ENCODE results near the gene CYP4F22. TPM values are rescaled to one million over a fixed set of nuclear protein-coding genes. Genes with fewer than 3 reads are reported as not detected.

The CYP4F22 gene
- total RNA-seq, 1 experiment from 2014 or later = not detected

DNA sequence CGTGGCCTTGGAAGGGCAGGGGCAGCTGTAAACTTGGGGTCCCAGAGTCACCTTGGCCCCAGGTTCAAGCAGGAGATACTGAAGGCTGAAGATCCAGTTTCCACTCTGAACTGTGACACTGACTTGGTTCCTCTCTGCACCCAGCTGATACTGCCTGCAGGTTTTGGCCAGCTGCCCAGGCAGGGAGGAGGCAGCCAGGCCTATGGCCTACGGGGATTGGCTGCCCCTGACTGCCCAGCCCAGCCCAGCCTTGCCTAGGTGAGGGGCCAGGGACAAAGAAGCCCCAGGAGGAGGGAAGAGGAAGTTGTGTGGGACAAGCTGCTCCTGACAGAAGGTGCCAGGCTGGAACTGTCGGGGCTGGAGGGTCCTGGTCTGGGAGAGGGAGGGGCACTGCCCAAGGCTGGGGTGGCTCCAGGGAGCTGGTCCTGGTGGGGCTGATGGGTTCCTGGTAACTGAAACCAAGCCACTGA, 55.0 kb downstream of the CYP4F22 start:
- DNase-seq = no peak
- no peaks in the 10 kb centered on the region for H3K4me1 Mint-ChIP-seq (ENCODE audit: low read depth, unreplicated experiment)
- CTCF ChIA-PET = no interaction called here
- H3K4me3 ChIP-seq (ENCODE audit: low read depth, low read length) = no peak overlapping the region
- H3K36me3 Mint-ChIP-seq (ENCODE audit: insufficient read depth, unreplicated experiment) = no peaks in the 10 kb centered on the region
- no peaks in the 10 kb centered on the region for H3K4me1 ChIP-seq
- no peak overlapping the region for H3K4me3 Mint-ChIP-seq (ENCODE audit: unreplicated experiment)
- peaks cover 11% of the 10 kb centered on the region for H3K27me3 Mint-ChIP-seq (ENCODE audit: insufficient read depth, unreplicated experiment)
- no TSS peak for BruUV-seq (replicated peaks)
- TF ChIP-seq, protein P1, sequence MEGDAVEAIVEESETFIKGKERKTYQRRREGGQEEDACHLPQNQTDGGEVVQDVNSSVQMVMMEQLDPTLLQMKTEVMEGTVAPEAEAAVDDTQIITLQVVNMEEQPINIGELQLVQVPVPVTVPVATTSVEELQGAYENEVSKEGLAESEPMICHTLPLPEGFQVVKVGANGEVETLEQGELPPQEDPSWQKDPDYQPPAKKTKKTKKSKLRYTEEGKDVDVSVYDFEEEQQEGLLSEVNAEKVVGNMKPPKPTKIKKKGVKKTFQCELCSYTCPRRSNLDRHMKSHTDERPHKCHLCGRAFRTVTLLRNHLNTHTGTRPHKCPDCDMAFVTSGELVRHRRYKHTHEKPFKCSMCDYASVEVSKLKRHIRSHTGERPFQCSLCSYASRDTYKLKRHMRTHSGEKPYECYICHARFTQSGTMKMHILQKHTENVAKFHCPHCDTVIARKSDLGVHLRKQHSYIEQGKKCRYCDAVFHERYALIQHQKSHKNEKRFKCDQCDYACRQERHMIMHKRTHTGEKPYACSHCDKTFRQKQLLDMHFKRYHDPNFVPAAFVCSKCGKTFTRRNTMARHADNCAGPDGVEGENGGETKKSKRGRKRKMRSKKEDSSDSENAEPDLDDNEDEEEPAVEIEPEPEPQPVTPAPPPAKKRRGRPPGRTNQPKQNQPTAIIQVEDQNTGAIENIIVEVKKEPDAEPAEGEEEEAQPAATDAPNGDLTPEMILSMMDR (IDR thresholded peaks at IDR 0.05; ENCODE audit: insufficient read depth in 1 of 2, low read depth in 1 of 2, low read length in 1 of 2, severe bottlenecking in 1 of 2, unreplicated experiment in 1 of 2) = no peak
- H3K9me3 Mint-ChIP-seq (ENCODE audit: unreplicated experiment) = no peaks in the 10 kb centered on the region
- H3K27me3 ChIP-seq (replicated peaks; ENCODE audit: control insufficient read depth, insufficient read depth, low read length) = no peaks in the 10 kb centered on the region
- H3K9me3 ChIP-seq = no peaks in the 10 kb centered on the region
- H3K36me3 ChIP-seq (ENCODE audit: control insufficient read depth, insufficient read depth, low read length) = no peaks in the 10 kb centered on the region
- H3K27ac Mint-ChIP-seq (ENCODE audit: unreplicated experiment) = no peak overlapping the region
- intact Hi-C loops (cut with micrococcal nuclease; ENCODE audit: unreplicated experiment) = no loop called here
- POLR2A ChIA-PET = no interaction called here

DNA sequence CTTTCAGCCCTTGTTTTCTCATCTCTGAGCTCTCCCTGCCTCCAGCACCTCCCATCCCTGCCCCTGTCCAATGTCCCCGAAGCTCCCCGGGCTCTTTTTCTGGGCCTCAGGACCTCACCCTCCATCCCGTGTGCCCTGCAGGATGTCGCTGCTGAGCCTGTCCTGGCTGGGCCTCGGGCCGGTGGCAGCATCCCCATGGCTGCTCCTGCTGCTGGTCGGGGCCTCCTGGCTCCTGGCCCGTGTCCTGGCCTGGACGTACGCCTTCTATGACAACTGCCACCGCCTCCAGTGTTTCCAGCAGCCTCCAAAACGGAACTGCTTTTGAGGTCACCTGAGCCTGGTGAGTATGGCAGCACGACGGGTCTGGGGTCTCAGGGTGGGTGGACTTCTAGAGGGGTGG, 55.6 kb downstream of the CYP4F22 start:
- ChIA-PET POLR2A (no interaction called here), CTCF (interaction anchor here (0.6 kb wide), 1 partner anchor 178 kb away, joined by 3 read pairs; no protein-coding TSS in a partner anchor)
- TF ChIP-seq, protein P1 (IDR thresholded peaks at IDR 0.05; ENCODE audit: insufficient read depth in 1 of 2, low read depth in 1 of 2, low read length in 1 of 2, severe bottlenecking in 1 of 2, unreplicated experiment in 1 of 2) = no peak
- Mint-ChIP-seq H3K9me3 (ENCODE audit: unreplicated experiment) (no peaks in the 10 kb centered on the region), H3K36me3 (ENCODE audit: insufficient read depth, unreplicated experiment) (no peaks in the 10 kb centered on the region), H3K27ac (ENCODE audit: unreplicated experiment) (no peak overlapping the region), H3K27me3 (ENCODE audit: insufficient read depth, unreplicated experiment) (peaks cover 11% of the 10 kb centered on the region), H3K4me3 (ENCODE audit: unreplicated experiment) (no peak overlapping the region), H3K4me1 (ENCODE audit: low read depth, unreplicated experiment) (no peaks in the 10 kb centered on the region)
- no peaks in the 10 kb centered on the region for H3K36me3 ChIP-seq (ENCODE audit: control insufficient read depth, insufficient read depth, low read length)
- H3K27me3 ChIP-seq (replicated peaks; ENCODE audit: control insufficient read depth, insufficient read depth, low read length) = no peaks in the 10 kb centered on the region
- DNase-seq = no peak
- intact Hi-C loops (cut with micrococcal nuclease; ENCODE audit: unreplicated experiment) = no loop called here
- BruUV-seq (replicated peaks) = no TSS peak
- no peak overlapping the region for H3K4me3 ChIP-seq (ENCODE audit: low read depth, low read length)
- H3K4me1 ChIP-seq = no peaks in the 10 kb centered on the region
- H3K9me3 ChIP-seq = no peaks in the 10 kb centered on the region

DNA sequence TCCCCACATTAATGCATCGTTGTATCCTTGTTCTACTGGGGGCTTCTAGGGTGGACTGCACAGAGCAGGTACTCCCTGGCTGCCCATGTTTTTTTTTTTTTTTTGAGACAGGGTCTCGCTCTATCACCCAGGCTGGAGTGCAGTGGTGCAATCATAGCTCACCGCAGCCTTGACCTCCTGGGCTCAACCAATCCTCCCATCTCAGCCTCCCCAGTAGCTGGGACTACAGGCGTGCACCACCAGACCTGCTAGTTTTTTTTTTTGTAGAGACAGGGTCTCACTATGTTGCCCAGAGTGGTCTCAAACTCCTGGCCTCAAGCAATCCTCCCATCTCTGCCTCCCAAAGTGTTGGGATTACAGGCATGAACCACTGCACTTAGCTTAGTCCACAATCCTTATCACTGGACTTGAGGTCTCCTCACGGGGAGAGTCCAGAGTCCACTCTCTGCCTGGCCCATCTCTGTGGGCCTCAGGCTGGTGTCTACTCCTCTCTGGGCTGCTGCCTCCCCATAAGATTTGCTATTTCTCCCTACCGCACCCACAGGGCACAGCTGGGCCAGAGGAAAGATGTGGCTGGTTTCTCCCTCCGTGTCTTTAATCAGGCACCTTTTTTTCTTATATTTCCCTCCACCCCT, 56.3 kb downstream of the CYP4F22 start:
- TF ChIP-seq, protein P1 (IDR thresholded peaks at IDR 0.05; ENCODE audit: insufficient read depth in 1 of 2, low read depth in 1 of 2, low read length in 1 of 2, severe bottlenecking in 1 of 2, unreplicated experiment in 1 of 2) = no peak
- Mint-ChIP-seq H3K9me3 (ENCODE audit: unreplicated experiment) (no peaks in the 10 kb centered on the region), H3K27ac (ENCODE audit: unreplicated experiment) (no peak overlapping the region), H3K27me3 (ENCODE audit: insufficient read depth, unreplicated experiment) (peaks cover 15% of the 10 kb centered on the region), H3K4me3 (ENCODE audit: unreplicated experiment) (no peak overlapping the region), H3K36me3 (ENCODE audit: insufficient read depth, unreplicated experiment) (no peaks in the 10 kb centered on the region), H3K4me1 (ENCODE audit: low read depth, unreplicated experiment) (no peaks in the 10 kb centered on the region)
- intact Hi-C loops (cut with micrococcal nuclease; ENCODE audit: unreplicated experiment) = no loop called here
- Histone ChIP-seq H3K4me3 (ENCODE audit: low read depth, low read length) (no peak overlapping the region), H3K36me3 (ENCODE audit: control insufficient read depth, insufficient read depth, low read length) (no peaks in the 10 kb centered on the region), H3K4me1 (no peaks in the 10 kb centered on the region), H3K27me3 (replicated peaks; ENCODE audit: control insufficient read depth, insufficient read depth, low read length) (no peaks in the 10 kb centered on the region; the same call in 1 of the 2 replicates), H3K9me3 (no peaks in the 10 kb centered on the region)
- DNase-seq = no peak
- POLR2A ChIA-PET = no interaction called here
- CTCF ChIA-PET = no interaction called here
- BruUV-seq (replicated peaks) = no TSS peak
